Lower leg skin (tissue), 3 donors: ENCODE data around the gene KCNN3.

ENCODE experiments used
- CTCF ChIP-seq, 3 donors: fragments of 450-650 bp; IDR thresholded peaks; one replicate each; pipeline ENCODE4 v1.5.1; 2016; ENCODE audit warnings: antibody characterized with exemption in 3 of 3, mild to moderate bottlenecking in 3 of 3, moderate library complexity in 2 of 3
- POLR2A ChIP-seq, 2 donors: fragments of 450-650 bp; IDR thresholded peaks; one replicate each; pipeline ENCODE4 v1.6.1; 2016 to 2017; ENCODE audit warnings: antibody characterized with exemption in 2 of 2, mild to moderate bottlenecking in 1 of 2, moderate library complexity in 1 of 2

GRCh38 chr1:154768456-154769125 lies 101.5 kb downstream of the KCNN3 start:
- no peak for TF ChIP-seq POLR2A (IDR thresholded peaks at IDR 0.05)
- TF ChIP-seq CTCF (IDR thresholded peaks at IDR 0.05): no peak
